Measurements from ENCODE around the gene ARHGAP9.
"Not testable (repeated sequence)": the region's sequence is repeated elsewhere in the genome, so short reads cannot be mapped to it uniquely, and the experiment has no call there.

Gene ARHGAP9

GRCh38 chr12:57452937-57453509 is 26.6 kb downstream of the ARHGAP9 start:
- Histone ChIP-seq H3K27me3 (ENCODE audit: control insufficient read depth in 5 of 5, insufficient read depth in 4 of 5, low read length in 5 of 5) (peaks cover 0 to 15% (median 6%) of the 10 kb centered on the region in 5 donors), H3K36me3 (ENCODE audit: control insufficient read depth in 5 of 5, insufficient read depth in 5 of 5, low read length in 5 of 5) (no peaks in the 10 kb centered on the region), H3K27ac (ENCODE audit: low read depth, low read length) (no peak overlapping the region), H3K4me1 (ENCODE audit: control insufficient read depth in 5 of 5, insufficient read depth in 5 of 5, low read length in 5 of 5) (peaks cover 0 to 5% (median 0%) of the 10 kb centered on the region in 5 donors), H3K9me3 (ENCODE audit: control insufficient read depth in 5 of 5, low read length in 5 of 5) (no peaks in the 10 kb centered on the region), H3K4me3 (ENCODE audit: low read depth in 1 of 5, low read length in 5 of 5) (no peak overlapping the region), H3K9ac (ENCODE audit: low read length in 5 of 5) (no peak overlapping the region)

GRCh38 chr12:57452181-57452936 is 27.3 kb downstream of the ARHGAP9 start:
- no peak overlapping the region for H3K4me3 ChIP-seq (ENCODE audit: low read depth in 1 of 5, low read length in 5 of 5)
- peaks cover 0 to 15% (median 6%) of the 10 kb centered on the region in 5 donors for H3K27me3 ChIP-seq (ENCODE audit: control insufficient read depth in 5 of 5, insufficient read depth in 4 of 5, low read length in 5 of 5)
- H3K9ac ChIP-seq (ENCODE audit: low read length in 5 of 5), result no peak overlapping the region
- no peak overlapping the region for H3K27ac ChIP-seq (ENCODE audit: low read depth, low read length)
- peaks cover 0 to 5% (median 0%) of the 10 kb centered on the region in 5 donors for H3K4me1 ChIP-seq (ENCODE audit: control insufficient read depth in 5 of 5, insufficient read depth in 5 of 5, low read length in 5 of 5)
- H3K9me3 ChIP-seq (ENCODE audit: control insufficient read depth in 5 of 5, low read length in 5 of 5), result no peaks in the 10 kb centered on the region
- H3K36me3 ChIP-seq (ENCODE audit: control insufficient read depth in 5 of 5, insufficient read depth in 5 of 5, low read length in 5 of 5), result no peaks in the 10 kb centered on the region

GRCh38 chr12:57451233-57451778 is 28.4 kb downstream of the ARHGAP9 start:
- Histone ChIP-seq H3K9ac (ENCODE audit: low read length in 5 of 5) (no peak overlapping the region), H3K9me3 (ENCODE audit: control insufficient read depth in 5 of 5, low read length in 5 of 5) (no peaks in the 10 kb centered on the region), H3K27me3 (ENCODE audit: control insufficient read depth in 5 of 5, insufficient read depth in 4 of 5, low read length in 5 of 5) (peaks cover 0 to 13% (median 6%) of the 10 kb centered on the region in 5 donors), H3K4me3 (ENCODE audit: low read depth in 1 of 5, low read length in 5 of 5) (no peak overlapping the region), H3K36me3 (ENCODE audit: control insufficient read depth in 5 of 5, insufficient read depth in 5 of 5, low read length in 5 of 5) (no peaks in the 10 kb centered on the region), H3K27ac (ENCODE audit: low read depth, low read length) (no peak overlapping the region), H3K4me1 (ENCODE audit: control insufficient read depth in 5 of 5, insufficient read depth in 5 of 5, low read length in 5 of 5) (peaks cover 0 to 5% (median 0%) of the 10 kb centered on the region in 5 donors)

- Histone ChIP-seq H3K27me3 (ENCODE audit: control insufficient read depth in 5 of 5, insufficient read depth in 4 of 5, low read length in 5 of 5) (peaks cover 0 to 7% (median 4%) of the 10 kb centered on the region in 5 donors), H3K36me3 (ENCODE audit: control insufficient read depth in 5 of 5, insufficient read depth in 5 of 5, low read length in 5 of 5) (no peaks in the 10 kb centered on the region), H3K27ac (ENCODE audit: low read depth, low read length) (no peak overlapping the region), H3K9me3 (ENCODE audit: control insufficient read depth in 5 of 5, low read length in 5 of 5) (no peaks in the 10 kb centered on the region), H3K4me3 (ENCODE audit: low read depth in 1 of 5, low read length in 5 of 5) (no peak overlapping the region), H3K4me1 (ENCODE audit: control insufficient read depth in 5 of 5, insufficient read depth in 5 of 5, low read length in 5 of 5) (peaks cover 0 to 5% (median 0%) of the 10 kb centered on the region in 5 donors), H3K9ac (ENCODE audit: low read length in 5 of 5) (no peak overlapping the region)
Observed at GRCh38 chr12:57450057-57450456, 29.6 kb downstream of the ARHGAP9 start.

GRCh38 chr12:57449375-57449774 is 30.3 kb downstream of the ARHGAP9 start:
- no peak overlapping the region for H3K27ac ChIP-seq (ENCODE audit: low read depth, low read length)
- H3K4me3 ChIP-seq (ENCODE audit: low read depth in 1 of 5, low read length in 5 of 5), result no peak overlapping the region
- no peak overlapping the region for H3K9ac ChIP-seq (ENCODE audit: low read length in 5 of 5)
- no peaks in the 10 kb centered on the region for H3K4me1 ChIP-seq (ENCODE audit: control insufficient read depth in 5 of 5, insufficient read depth in 5 of 5, low read length in 5 of 5)
- H3K36me3 ChIP-seq (ENCODE audit: control insufficient read depth in 5 of 5, insufficient read depth in 5 of 5, low read length in 5 of 5), result no peaks in the 10 kb centered on the region
- peaks cover 0 to 7% (median 4%) of the 10 kb centered on the region in 5 donors for H3K27me3 ChIP-seq (ENCODE audit: control insufficient read depth in 5 of 5, insufficient read depth in 4 of 5, low read length in 5 of 5)
- no peaks in the 10 kb centered on the region for H3K9me3 ChIP-seq (ENCODE audit: control insufficient read depth in 5 of 5, low read length in 5 of 5)

- Histone ChIP-seq H3K36me3 (ENCODE audit: control insufficient read depth in 5 of 5, insufficient read depth in 5 of 5, low read length in 5 of 5) (no peaks in the 10 kb centered on the region), H3K4me1 (ENCODE audit: control insufficient read depth in 5 of 5, insufficient read depth in 5 of 5, low read length in 5 of 5) (no peaks in the 10 kb centered on the region), H3K9me3 (ENCODE audit: control insufficient read depth in 5 of 5, low read length in 5 of 5) (no peaks in the 10 kb centered on the region), H3K4me3 (ENCODE audit: low read depth in 1 of 5, low read length in 5 of 5) (no peak overlapping the region), H3K27ac (ENCODE audit: low read depth, low read length) (no peak overlapping the region), H3K9ac (ENCODE audit: low read length in 5 of 5) (no peak overlapping the region), H3K27me3 (ENCODE audit: control insufficient read depth in 5 of 5, insufficient read depth in 4 of 5, low read length in 5 of 5) (peaks cover 0 to 7% (median 4%) of the 10 kb centered on the region in 5 donors)
Observed at GRCh38 chr12:57448669-57449068, 31.0 kb downstream of the ARHGAP9 start.

GRCh38 chr12:57446292-57446960 is 33.2 kb downstream of the ARHGAP9 start:
- no peak overlapping the region for H3K27ac ChIP-seq (ENCODE audit: low read depth, low read length)
- H3K36me3 ChIP-seq (ENCODE audit: control insufficient read depth in 5 of 5, insufficient read depth in 5 of 5, low read length in 5 of 5), result no peaks in the 10 kb centered on the region
- peaks cover 0 to 4% (median under 1%) of the 10 kb centered on the region in 5 donors for H3K27me3 ChIP-seq (ENCODE audit: control insufficient read depth in 5 of 5, insufficient read depth in 4 of 5, low read length in 5 of 5)
- no peaks in the 10 kb centered on the region for H3K4me1 ChIP-seq (ENCODE audit: control insufficient read depth in 5 of 5, insufficient read depth in 5 of 5, low read length in 5 of 5)
- H3K9ac ChIP-seq (ENCODE audit: low read length in 5 of 5), result no peak overlapping the region
- H3K9me3 ChIP-seq (ENCODE audit: control insufficient read depth in 5 of 5, low read length in 5 of 5), result peaks cover 0 to 6% (median 0%) of the 10 kb centered on the region in 5 donors
- H3K4me3 ChIP-seq (ENCODE audit: low read depth in 1 of 5, low read length in 5 of 5), result no peak overlapping the region

- H3K27me3 ChIP-seq (ENCODE audit: control insufficient read depth in 5 of 5, insufficient read depth in 4 of 5, low read length in 5 of 5), result no peaks in the 10 kb centered on the region
- peaks cover 0 to 8% (median 0%) of the 10 kb centered on the region in 5 donors for H3K9me3 ChIP-seq (ENCODE audit: control insufficient read depth in 5 of 5, low read length in 5 of 5)
- H3K36me3 ChIP-seq (ENCODE audit: control insufficient read depth in 5 of 5, insufficient read depth in 5 of 5, low read length in 5 of 5), result no peaks in the 10 kb centered on the region
- no peaks in the 10 kb centered on the region for H3K4me1 ChIP-seq (ENCODE audit: control insufficient read depth in 5 of 5, insufficient read depth in 5 of 5, low read length in 5 of 5)
- no peak overlapping the region for H3K27ac ChIP-seq (ENCODE audit: low read depth, low read length)
- H3K4me3 ChIP-seq (ENCODE audit: low read depth in 1 of 5, low read length in 5 of 5), result no peak overlapping the region
- no peak overlapping the region for H3K9ac ChIP-seq (ENCODE audit: low read length in 5 of 5)
Observed at GRCh38 chr12:57444744-57445143, 34.9 kb downstream of the ARHGAP9 start.

- not testable (repeated sequence) for H3K4me3 ChIP-seq (ENCODE audit: low read depth in 1 of 5, low read length in 5 of 5); H3K36me3 ChIP-seq (ENCODE audit: control insufficient read depth in 5 of 5, insufficient read depth in 5 of 5, low read length in 5 of 5); H3K4me1 ChIP-seq (ENCODE audit: control insufficient read depth in 5 of 5, insufficient read depth in 5 of 5, low read length in 5 of 5); H3K27ac ChIP-seq (ENCODE audit: low read depth, low read length); H3K27me3 ChIP-seq (ENCODE audit: control insufficient read depth in 5 of 5, insufficient read depth in 4 of 5, low read length in 5 of 5); H3K9me3 ChIP-seq (ENCODE audit: control insufficient read depth in 5 of 5, low read length in 5 of 5); H3K9ac ChIP-seq (ENCODE audit: low read length in 5 of 5)
Observed at GRCh38 chr12:57444337-57444736, 35.3 kb downstream of the ARHGAP9 start.

Data from subcutaneous abdominal adipose tissue (tissue), 5 donors.